OCI-LY7 (cell line): ENCODE results near the gene HOXA7.

Source experiments
- CTCF ChIP-seq: fragments of 200-600 bp; sonication (generic); conservative IDR thresholded peaks from 2 replicates; pipeline ENCODE4 v1.5.1; 2014; ENCODE audit warnings: mild to moderate bottlenecking, antibody characterized with exemption, low read length, moderate library complexity, mixed read lengths
- EZH2phosphoT487 ChIP-seq: fragments of 200-600 bp; sonication (generic); IDR thresholded peaks from 2 replicates; pipeline ENCODE4 v1.6.1; 2018; ENCODE audit warnings: low read depth, borderline replicate concordance, mild to moderate bottlenecking, mixed run types, antibody characterized with exemption, low read length, moderate library complexity, mixed read lengths

GRCh38 chr7:27123477-27124053, 32.9 kb downstream of the HOXA7 start:
- TF ChIP-seq CTCF (no peak), EZH2phosphoT487 (no peak)
